ENCODE measurements around the gene SLC41A3.

- no peak for TF ChIP-seq CTCF (IDR thresholded peaks at IDR 0.05; ENCODE audit: low read length)
- no peak for TF ChIP-seq EZH2 (IDR thresholded peaks at IDR 0.05; ENCODE audit: borderline replicate concordance, low read length)
Observed at GRCh38 chr3:126024049-126024854, 59.7 kb downstream of the SLC41A3 start.
